Neural cell (in vitro differentiated cells): ENCODE measurements around the gene SRSF2. TPM values are rescaled to one million over a fixed set of nuclear protein-coding genes. Genes with fewer than 3 reads are reported as not detected.
"Not testable (repeated sequence)": the region's sequence is repeated elsewhere in the genome, so short reads cannot be mapped to it uniquely, and the experiment has no call there.

Source experiments
- H2AFZ ChIP-seq: fragments of 200-600, 300-800 bp; sonication (generic), shearing (Covaris generic); 2 replicates; pipeline ENCODE4 v1.6.0; 2014; ENCODE audit warnings: low read depth, mild to moderate bottlenecking, antibody characterized with exemption, low read length, moderate library complexity
- H3F3A ChIP-seq: fragments of 200-600 bp; shearing (Covaris generic); 2 replicates; pipeline ENCODE4 v1.6.1; 2016; ENCODE audit warnings: mild to moderate bottlenecking, moderate library complexity, mixed read lengths, antibody characterized with exemption, low read length; ENCODE audit not compliant: insufficient read depth, poor library complexity, severe bottlenecking
- H3K27ac ChIP-seq: fragments of 200-600, 300-800 bp; sonication (generic), shearing (Covaris generic); 2 replicates; pipeline ENCODE4 v1.5.1; 2014; ENCODE audit warnings: mild to moderate bottlenecking, low read length, moderate library complexity
- H3K27me3 ChIP-seq: fragments of 300-800, 200-600 bp; sonication (generic), shearing (Covaris generic); 2 replicates; pipeline ENCODE4 v1.6.0; 2014; ENCODE audit warnings: mild to moderate bottlenecking, low read depth, low read length, moderate library complexity; ENCODE audit not compliant: insufficient read depth
- H3K36me3 ChIP-seq: fragments of 300-800, 200-600 bp; sonication (generic), shearing (Covaris generic); 2 replicates; pipeline ENCODE4 v1.5.1; 2014; ENCODE audit warnings: mild to moderate bottlenecking, antibody characterized with exemption, low read length, moderate library complexity; ENCODE audit not compliant: insufficient read depth
- H3K4me2 ChIP-seq: fragments of 300-800, 200-600 bp; sonication (generic), shearing (Covaris generic); 2 replicates; pipeline ENCODE4 v1.6.0; 2014; ENCODE audit warnings: mild to moderate bottlenecking, low read length
- H3K4me3 ChIP-seq: fragments of 300-800, 200-600 bp; sonication (generic), shearing (Covaris generic); 2 replicates; pipeline ENCODE4 v1.5.1; 2014; ENCODE audit warnings: mild to moderate bottlenecking, low read length, moderate library complexity
- H3K79me2 ChIP-seq: fragments of 200-600 bp; shearing (Covaris generic); replicated peaks from 2 replicates; pipeline ENCODE4 v1.6.0; 2014; ENCODE audit warnings: mild to moderate bottlenecking, low read length, moderate library complexity; ENCODE audit not compliant: insufficient read depth
- H3K9ac ChIP-seq: fragments of 300-800, 200-600 bp; sonication (generic), shearing (Covaris generic); 2 replicates; pipeline ENCODE4 v1.6.1; 2016; ENCODE audit warnings: mild to moderate bottlenecking, low read length, mixed read lengths
- H3K9me2 ChIP-seq: fragments of 200-600 bp; shearing (Covaris generic); 2 replicates; pipeline ENCODE4 v1.6.1; 2016; ENCODE audit warnings: mild to moderate bottlenecking, low read length, mixed read lengths; ENCODE audit not compliant: insufficient read depth
- H3K9me3 ChIP-seq: fragments of 200-600, 300-800 bp; sonication (generic), shearing (Covaris generic); 2 replicates; pipeline ENCODE4 v1.6.1; 2016; ENCODE audit warnings: mild to moderate bottlenecking, mixed run types, low read length, moderate library complexity, mixed read lengths
- H4K20me1 ChIP-seq: fragments of 200-600 bp; shearing (Covaris generic); 2 replicates; pipeline ENCODE4 v1.6.1; 2016; ENCODE audit warnings: mild to moderate bottlenecking, mixed run types; ENCODE audit not compliant: insufficient read depth
- CTCF ChIP-seq: fragments of 450-650 bp; IDR thresholded peaks from 2 replicates; pipeline ENCODE4 v1.5.1; 2014; ENCODE audit warnings: antibody characterized with exemption, mild to moderate bottlenecking, moderate library complexity; ENCODE audit not compliant: poor library complexity, severe bottlenecking
- EP300 ChIP-seq: fragments of 450-650 bp; conservative IDR thresholded peaks from 2 replicates; pipeline ENCODE4 v1.6.1; 2014; ENCODE audit warnings: antibody characterized with exemption, mild to moderate bottlenecking, moderate library complexity; ENCODE audit not compliant: poor library complexity, severe bottlenecking
- EZH2 ChIP-seq: fragments of 200-600, 300-800 bp; shearing (Covaris generic), sonication (generic); IDR thresholded peaks from 2 replicates; pipeline ENCODE4 v1.6.1; 2014; ENCODE audit warnings: antibody characterized with exemption, low read length, borderline replicate concordance, mild to moderate bottlenecking; ENCODE audit not compliant: insufficient read depth, poor library complexity, severe bottlenecking
- MXI1 ChIP-seq: fragments of 450-650 bp; conservative IDR thresholded peaks from 2 replicates; pipeline ENCODE4 v1.6.1; 2014; ENCODE audit warnings: antibody characterized with exemption, mild to moderate bottlenecking; ENCODE audit not compliant: poor library complexity, severe bottlenecking
- POLR2AphosphoS5 ChIP-seq: IDR thresholded peaks from 2 replicates; pipeline ENCODE4 v1.6.1; 2012
- RAD21 ChIP-seq: fragments of 450-650 bp; conservative IDR thresholded peaks from 2 replicates; pipeline ENCODE4 v1.6.1; 2014; ENCODE audit warnings: antibody characterized with exemption, mild to moderate bottlenecking, moderate library complexity
- REST ChIP-seq: IDR thresholded peaks from 2 replicates; pipeline ENCODE4 v1.6.1; 2012; ENCODE audit warnings: borderline replicate concordance
- SMC3 ChIP-seq: fragments of 450-650 bp; conservative IDR thresholded peaks from 2 replicates; pipeline ENCODE4 v1.6.1; 2014; ENCODE audit warnings: antibody characterized with exemption, mild to moderate bottlenecking, moderate library complexity; ENCODE audit not compliant: poor library complexity
- TAF1 ChIP-seq: IDR thresholded peaks from 2 replicates; pipeline ENCODE4 v1.6.1; 2012; ENCODE audit warnings: low read depth
- polyA plus RNA-seq: library from polyadenylated mRNA; depleted of rRNA; stranded (reverse); fragments of >200 nt; gene quantifications from 2 replicates; pipeline ENCODE4 v1.2.3, GENCODE V29; 2014

SRSF2 gene
- polyA plus RNA-seq, 1 donor from 2014 or later: 355 TPM

- not testable (repeated sequence) for H2AFZ ChIP-seq, H3K9me2 ChIP-seq, H3K4me2 ChIP-seq, H4K20me1 ChIP-seq, H3K27me3 ChIP-seq, H3K9ac ChIP-seq, H3K4me3 ChIP-seq, H3F3A ChIP-seq, H3K79me2 ChIP-seq, H3K9me3 ChIP-seq, H3K27ac ChIP-seq
- H3K36me3 ChIP-seq: peaks cover 24% of the 10 kb centered on the region
Measured at GRCh38 chr17:76745785-76746184, 8.7 kb upstream of the SRSF2 start.

- Histone ChIP-seq H3K9ac (no peak overlapping the region), H3F3A (no peaks in the 10 kb centered on the region), H3K9me2 (no peaks in the 10 kb centered on the region), H2AFZ (no peak overlapping the region), H4K20me1 (no peaks in the 10 kb centered on the region), H3K4me3 (no peak overlapping the region), H3K27me3 (no peaks in the 10 kb centered on the region), H3K4me2 (no peak overlapping the region), H3K36me3 (peaks cover 24% of the 10 kb centered on the region), H3K79me2 (no peaks in the 10 kb centered on the region), H3K27ac (no peak overlapping the region), H3K9me3 (no peaks in the 10 kb centered on the region)
- TF ChIP-seq CTCF: no peak
- TF ChIP-seq RAD21: no peak
- TF ChIP-seq POLR2AphosphoS5: no peak
- no peak for TF ChIP-seq EZH2
- no peak for TF ChIP-seq EP300
- TF ChIP-seq TAF1: no peak
- TF ChIP-seq MXI1: no peak
- no peak for TF ChIP-seq SMC3
- TF ChIP-seq REST: no peak
Measured at GRCh38 chr17:76744747-76745146, 7.6 kb upstream of the SRSF2 start.

- Histone ChIP-seq H2AFZ (no peak overlapping the region), H3F3A (no peaks in the 10 kb centered on the region), H3K9me2 (no peaks in the 10 kb centered on the region), H3K27ac (no peak overlapping the region), H3K4me2 (no peak overlapping the region), H4K20me1 (no peaks in the 10 kb centered on the region), H3K27me3 (no peaks in the 10 kb centered on the region), H3K79me2 (peaks cover 15% of the 10 kb centered on the region), H3K4me3 (no peak overlapping the region), H3K36me3 (peaks cover 24% of the 10 kb centered on the region), H3K9ac (no peak overlapping the region), H3K9me3 (no peaks in the 10 kb centered on the region)
- TF ChIP-seq RAD21: no peak
- TF ChIP-seq SMC3: no peak
- no peak for TF ChIP-seq TAF1
- no peak for TF ChIP-seq EP300
- TF ChIP-seq CTCF: no peak
- TF ChIP-seq REST: no peak
Measured at GRCh38 chr17:76742958-76743357, 5.8 kb upstream of the SRSF2 start.
